CD4-positive, alpha-beta T cell treated with Interleukin-21 for 1 hour (primary cell): ENCODE results near the gene FAM219A.
A peak's percentile ranks its signal among the peaks of the same experiment; 100 is the strongest.
"Not testable (repeated sequence)": the region's sequence is repeated elsewhere in the genome, so short reads cannot be mapped to it uniquely, and the experiment has no call there.

Experiments used
- DNase-seq: peaks from one replicate; pipeline ENCODE4 v3.0.0-alpha.2; 2020

FAM219A gene

GRCh38 chr9:34482746-34483145, 24.4 kb upstream of the FAM219A start:
- not testable (repeated sequence) for DNase-seq

- not testable (repeated sequence) for DNase-seq
These were observed 23.2 kb upstream of the FAM219A start for GRCh38 chr9:34481620-34482019.

- DNase-seq = no peak
These were observed 21.1 kb upstream of the FAM219A start for GRCh38 chr9:34479431-34479866.

- DNase-seq = no peak
These were observed 19.2 kb upstream of the FAM219A start for GRCh38 chr9:34477541-34477940.

GRCh38 chr9:34475097-34475496, 16.7 kb upstream of the FAM219A start:
- DNase-seq = no peak

GRCh38 chr9:34465468-34465867, 7.1 kb upstream of the FAM219A start:
- no peak for DNase-seq

- DNase-seq = no peak
These were observed 6.2 kb upstream of the FAM219A start for GRCh38 chr9:34464571-34464970.

- no peak for DNase-seq
These were observed 5.5 kb upstream of the FAM219A start for GRCh38 chr9:34463901-34464232.

GRCh38 chr9:34463098-34463900, 4.9 kb upstream of the FAM219A start:
- no peak for DNase-seq

- DNase-seq = no peak
These were observed 1.6 kb upstream of the FAM219A start for GRCh38 chr9:34459941-34460340.

GRCh38 chr9:34459356-34459755, 986 bp upstream of the FAM219A start:
- no peak for DNase-seq

GRCh38 chr9:34458959-34459340, 580 bp upstream of the FAM219A start:
- DNase-seq = no peak

- DNase-seq = peak; percentile 9
These were observed 931 bp downstream of the FAM219A start for GRCh38 chr9:34457266-34458012.

- no peak for DNase-seq
These were observed 1.6 kb downstream of the FAM219A start for GRCh38 chr9:34456746-34457145.

GRCh38 chr9:34456151-34456550, 2.2 kb downstream of the FAM219A start:
- DNase-seq = no peak

- no peak for DNase-seq
These were observed 3.8 kb downstream of the FAM219A start for GRCh38 chr9:34454571-34455065.

GRCh38 chr9:34452568-34452967, 5.8 kb downstream of the FAM219A start:
- no peak for DNase-seq

- DNase-seq = no peak
These were observed 6.8 kb downstream of the FAM219A start for GRCh38 chr9:34451545-34451944.

- no peak for DNase-seq
These were observed 7.2 kb downstream of the FAM219A start for GRCh38 chr9:34451135-34451534.

GRCh38 chr9:34450644-34451043, 7.7 kb downstream of the FAM219A start:
- DNase-seq = no peak

- DNase-seq = no peak
These were observed 11.4 kb downstream of the FAM219A start for GRCh38 chr9:34446951-34447350.

- DNase-seq = no peak
These were observed 11.9 kb downstream of the FAM219A start for GRCh38 chr9:34446468-34446891.

- no peak for DNase-seq
These were observed 14.4 kb downstream of the FAM219A start for GRCh38 chr9:34443976-34444375.

- DNase-seq = no peak
These were observed 14.8 kb downstream of the FAM219A start for GRCh38 chr9:34443533-34443932.
